OCI-LY7 (cell line): ENCODE data around the gene SH3BGRL3. TPM values are rescaled to one million over a fixed set of nuclear protein-coding genes. Genes with fewer than 3 reads are reported as not detected.

ENCODE experiments used
- BruUV-seq: library from RNA; stranded (reverse); fragments of 400-500 nt; replicated peaks from 2 replicates; lab custom pipeline; 2021; lab: Mats Ljungman, UMichigan
- CTCF ChIA-PET: fragments of 300-600 bp; sonication (Branson Sonifier 250); formaldehyde crosslinking; loops from one replicate; lab custom pipeline; 2022; ENCODE audit warnings: antibody characterized with exemption; ENCODE audit not compliant: unreplicated experiment; lab: Charles Lee
- POLR2A ChIA-PET: fragments of 300-600 bp; sonication (Branson Sonifier 250); formaldehyde crosslinking; loops from one replicate; lab custom pipeline; 2022; ENCODE audit warnings: antibody characterized with exemption; lab: Charles Lee
- DNase-seq: peaks from one replicate; pipeline ENCODE4 v3.0.0-alpha.2; 2015; ENCODE audit warnings: low spot score
- H2AFZ ChIP-seq: fragments of 200-600 bp; sonication (generic), shearing (Covaris generic); 2 replicates; pipeline ENCODE4 v1.6.1; 2014; ENCODE audit warnings: mild to moderate bottlenecking, antibody characterized with exemption, low read length, moderate library complexity
- H3K27ac ChIP-seq: fragments of 200-600 bp; sonication (generic); 2 replicates; pipeline ENCODE4 v1.5.1; 2014; ENCODE audit warnings: mixed run types, low read depth, mild to moderate bottlenecking, moderate library complexity, low read length, inconsistent platforms; ENCODE audit not compliant: poor library complexity, severe bottlenecking
- H3K36me3 ChIP-seq: fragments of 200-600 bp; sonication (generic); 2 replicates; pipeline ENCODE4 v1.6.1; 2014; ENCODE audit warnings: mild to moderate bottlenecking, antibody characterized with exemption, low read length, moderate library complexity, mixed read lengths; ENCODE audit not compliant: insufficient read depth
- H3K4me1 ChIP-seq: fragments of 200-600 bp; sonication (generic); 2 replicates; pipeline ENCODE4 v1.5.1; 2014; ENCODE audit warnings: mild to moderate bottlenecking, low read length; ENCODE audit not compliant: insufficient read depth, poor library complexity, severe bottlenecking
- H3K4me2 ChIP-seq: fragments of 200-600 bp; sonication (generic); 2 replicates; pipeline ENCODE4 v1.6.1; 2014; ENCODE audit warnings: mild to moderate bottlenecking, low read length
- H3K4me3 ChIP-seq: fragments of 200-600 bp; sonication (generic); 2 replicates; pipeline ENCODE4 v1.5.1; 2014; ENCODE audit warnings: mild to moderate bottlenecking, low read depth, low read length; ENCODE audit not compliant: poor library complexity, severe bottlenecking
- H3K79me2 ChIP-seq: fragments of 200-600 bp; sonication (generic); 2 replicates; pipeline ENCODE4 v1.6.1; 2016; ENCODE audit warnings: low read depth, mild to moderate bottlenecking, low read length, moderate library complexity, mixed read lengths; ENCODE audit not compliant: insufficient read depth
- H3K9me2 ChIP-seq: fragments of 200-600 bp; sonication (generic); 2 replicates; pipeline ENCODE4 v1.6.1; 2016; ENCODE audit warnings: mild to moderate bottlenecking, low read length, mixed read lengths; ENCODE audit not compliant: insufficient read depth
- H3K9me3 ChIP-seq: fragments of 200-600 bp; sonication (generic); 2 replicates; pipeline ENCODE4 v1.6.1; 2014; ENCODE audit warnings: mild to moderate bottlenecking, mixed run types, low read length, mixed read lengths
- H4K20me1 ChIP-seq: fragments of 200-600 bp; sonication (generic); 2 replicates; pipeline ENCODE4 v1.6.1; 2014; ENCODE audit warnings: mild to moderate bottlenecking, antibody characterized with exemption, low read length, moderate library complexity, mixed read lengths; ENCODE audit not compliant: insufficient read depth
- CTCF ChIP-seq: fragments of 200-600 bp; sonication (generic); conservative IDR thresholded peaks from 2 replicates; pipeline ENCODE4 v1.5.1; 2014; ENCODE audit warnings: mild to moderate bottlenecking, antibody characterized with exemption, low read length, moderate library complexity, mixed read lengths
- EZH2phosphoT487 ChIP-seq: fragments of 200-600 bp; sonication (generic); IDR thresholded peaks from 2 replicates; pipeline ENCODE4 v1.6.1; 2018; ENCODE audit warnings: low read depth, borderline replicate concordance, mild to moderate bottlenecking, mixed run types, antibody characterized with exemption, low read length, moderate library complexity, mixed read lengths
- intact Hi-C: fragments of 100-400 bp; cut with micrococcal nuclease; formaldehyde crosslinking; loops from one replicate; pipeline ENCODE4 v1.10.0; 2022; ENCODE audit not compliant: unreplicated experiment
- total RNA-seq, 2 experiments: library from RNA; depleted of rRNA in 1 of 2; stranded (reverse); fragments of >200 nt in 1 of 2; shearing (Covaris generic) in 1 of 2; gene quantifications; 2 replicates each; pipeline ENCODE4 v1.2.3, GENCODE V29; 2014 to 2022

The SH3BGRL3 gene
- total RNA-seq, 2 experiments from 2014 or later = 25.3 to 60.9 TPM

GRCh38 chr1:26330276-26330675, 50.4 kb downstream of the SH3BGRL3 start:
- Histone ChIP-seq H3K9me3 (no peaks in the 10 kb centered on the region), H2AFZ (no peak overlapping the region), H3K4me2 (no peak overlapping the region), H4K20me1 (no peaks in the 10 kb centered on the region), H3K36me3 (no peaks in the 10 kb centered on the region), H3K4me3 (no peak overlapping the region), H3K79me2 (no peaks in the 10 kb centered on the region), H3K4me1 (peaks cover 14% of the 10 kb centered on the region), H3K9me2 (no peaks in the 10 kb centered on the region), H3K27ac (no peak overlapping the region)
- no TSS peak for BruUV-seq
- TF ChIP-seq CTCF (no peak), EZH2phosphoT487 (no peak)
- ChIA-PET CTCF (no interaction called here), POLR2A (interaction anchor here (0.6 kb wide), 1 partner anchor 13 kb away, joined by 3 read pairs; the partner anchor contains the start of gene CD52)
- intact Hi-C loops = no loop called here
- DNase-seq = no peak

Other genes starting within 250 kb of the SH3BGRL3 start
- gene SLC30A2, start 234.0 kb upstream of the SH3BGRL3 start, total RNA-seq (2014; rRNA removed; shearing (Covaris generic)) = not detected in 2 replicates
- gene SLC30A2, start 234.0 kb upstream of the SH3BGRL3 start, total RNA-seq (2022) = not detected in 2 replicates
- gene TRIM63, start 212.5 kb upstream of the SH3BGRL3 start, total RNA-seq (2014; rRNA removed; shearing (Covaris generic)) = not detected in 2 replicates
- gene TRIM63, start 212.5 kb upstream of the SH3BGRL3 start, total RNA-seq (2022) = not detected in 2 replicates
- gene PDIK1L, start 168.3 kb upstream of the SH3BGRL3 start, total RNA-seq (2014; rRNA removed; shearing (Covaris generic)) = 10.4 and 12.9 TPM in 2 replicates
- gene PDIK1L, start 168.3 kb upstream of the SH3BGRL3 start, total RNA-seq (2022) = 17.2 and 21.3 TPM in 2 replicates
- gene FAM110D, start 121.0 kb upstream of the SH3BGRL3 start, total RNA-seq (2014; rRNA removed; shearing (Covaris generic)) = not detected in 2 replicates
- 0.11 TPM in 1 of 2 replicates, not detected in the other for gene FAM110D, start 121.0 kb upstream of the SH3BGRL3 start, total RNA-seq (2022)
- gene C1orf232, start 111.1 kb upstream of the SH3BGRL3 start, total RNA-seq (2014; rRNA removed; shearing (Covaris generic)) = not detected in 2 replicates
- gene C1orf232, start 111.1 kb upstream of the SH3BGRL3 start, total RNA-seq (2022) = not detected in 2 replicates
- 60.0 and 63.6 TPM in 2 replicates for gene ZNF593, start 110.2 kb upstream of the SH3BGRL3 start, total RNA-seq (2014; rRNA removed; shearing (Covaris generic))
- gene ZNF593, start 110.2 kb upstream of the SH3BGRL3 start, total RNA-seq (2022) = 33.0 and 42.8 TPM in 2 replicates
- gene ZNF593OS, start 108.3 kb upstream of the SH3BGRL3 start, total RNA-seq (2014; rRNA removed; shearing (Covaris generic)) = not detected in 2 replicates
- gene ZNF593OS, start 108.3 kb upstream of the SH3BGRL3 start, total RNA-seq (2022) = not detected in 2 replicates
- 0.77 and 2.5 TPM in 2 replicates for gene CNKSR1, start 102.6 kb upstream of the SH3BGRL3 start, total RNA-seq (2014; rRNA removed; shearing (Covaris generic))
- gene CNKSR1, start 102.6 kb upstream of the SH3BGRL3 start, total RNA-seq (2022) = 2.5 and 2.7 TPM in 2 replicates
- gene CATSPER4, start 89.5 kb upstream of the SH3BGRL3 start, total RNA-seq (2014; rRNA removed; shearing (Covaris generic)) = not detected in 2 replicates
- not detected in 2 replicates for gene CATSPER4, start 89.5 kb upstream of the SH3BGRL3 start, total RNA-seq (2022)
- 46.4 and 55.2 TPM in 2 replicates for gene CEP85, start 45.9 kb upstream of the SH3BGRL3 start, total RNA-seq (2014; rRNA removed; shearing (Covaris generic))
- 47.1 and 53.6 TPM in 2 replicates for gene CEP85, start 45.9 kb upstream of the SH3BGRL3 start, total RNA-seq (2022)
- gene UBXN11, start 26.6 kb downstream of the SH3BGRL3 start, total RNA-seq (2014; rRNA removed; shearing (Covaris generic)) = 74.2 and 75.8 TPM in 2 replicates
- gene UBXN11, start 26.6 kb downstream of the SH3BGRL3 start, total RNA-seq (2022) = 98.6 and 111 TPM in 2 replicates
- gene CD52, start 37.9 kb downstream of the SH3BGRL3 start, total RNA-seq (2014; rRNA removed; shearing (Covaris generic)) = 409 and 470 TPM in 2 replicates
- 677 and 769 TPM in 2 replicates for gene CD52, start 37.9 kb downstream of the SH3BGRL3 start, total RNA-seq (2022)
- gene CRYBG2, start 74.0 kb downstream of the SH3BGRL3 start, total RNA-seq (2014; rRNA removed; shearing (Covaris generic)) = 1.3 and 4.4 TPM in 2 replicates
- gene CRYBG2, start 74.0 kb downstream of the SH3BGRL3 start, total RNA-seq (2022) = 3.0 and 5.5 TPM in 2 replicates
- gene ZNF683, start 92.7 kb downstream of the SH3BGRL3 start, total RNA-seq (2014; rRNA removed; shearing (Covaris generic)) = not detected in 2 replicates
- gene ZNF683, start 92.7 kb downstream of the SH3BGRL3 start, total RNA-seq (2022) = not detected in 2 replicates
- gene LIN28A, start 130.7 kb downstream of the SH3BGRL3 start, total RNA-seq (2014; rRNA removed; shearing (Covaris generic)) = not detected in 2 replicates
- gene LIN28A, start 130.7 kb downstream of the SH3BGRL3 start, total RNA-seq (2022) = not detected in 2 replicates
- 33.2 and 39.0 TPM in 2 replicates for gene DHDDS, start 152.2 kb downstream of the SH3BGRL3 start, total RNA-seq (2014; rRNA removed; shearing (Covaris generic))
- gene DHDDS, start 152.2 kb downstream of the SH3BGRL3 start, total RNA-seq (2022) = 43.4 and 45.1 TPM in 2 replicates
- gene HMGN2, start 192.4 kb downstream of the SH3BGRL3 start, total RNA-seq (2014; rRNA removed; shearing (Covaris generic)) = 649 and 817 TPM in 2 replicates
- 990 and 1,017 TPM in 2 replicates for gene HMGN2, start 192.4 kb downstream of the SH3BGRL3 start, total RNA-seq (2022)
- 54.1 and 72.2 TPM in 2 replicates for gene RPS6KA1, start 249.7 kb downstream of the SH3BGRL3 start, total RNA-seq (2014; rRNA removed; shearing (Covaris generic))
- gene RPS6KA1, start 249.7 kb downstream of the SH3BGRL3 start, total RNA-seq (2022) = 83.3 and 91.0 TPM in 2 replicates